Body of pancreas (tissue), 4 donors: ENCODE measurements around the gene ATF2.

Experiments used
- CTCF ChIP-seq, 7 experiments: fragments of 450-650 bp in 4 of 7; fragments of 200-600 bp in 3 of 7; sonication (generic) in 3 of 7; IDR thresholded peaks; one replicate each; pipeline ENCODE4 v1.5.1; 2016 to 2019; ENCODE audit warnings: antibody characterized with exemption in 7 of 7
- POLR2A ChIP-seq, 3 donors: fragments of 450-650 bp; IDR thresholded peaks; one replicate each; pipeline ENCODE4 v1.6.1; 2016; ENCODE audit warnings: antibody characterized with exemption in 3 of 3, mild to moderate bottlenecking in 2 of 3

GRCh38 chr2:175066411-175066810, 101.6 kb downstream of the ATF2 start:
- TF ChIP-seq CTCF (IDR thresholded peaks at IDR 0.05) (no peak), POLR2A (IDR thresholded peaks at IDR 0.05) (no peak)
